ENCODE data around the gene BTBD10. TPM values are rescaled to one million over a fixed set of nuclear protein-coding genes. Genes with fewer than 3 reads are reported as not detected.

Gene BTBD10
- 91.3 TPM for total RNA-seq

DNA sequence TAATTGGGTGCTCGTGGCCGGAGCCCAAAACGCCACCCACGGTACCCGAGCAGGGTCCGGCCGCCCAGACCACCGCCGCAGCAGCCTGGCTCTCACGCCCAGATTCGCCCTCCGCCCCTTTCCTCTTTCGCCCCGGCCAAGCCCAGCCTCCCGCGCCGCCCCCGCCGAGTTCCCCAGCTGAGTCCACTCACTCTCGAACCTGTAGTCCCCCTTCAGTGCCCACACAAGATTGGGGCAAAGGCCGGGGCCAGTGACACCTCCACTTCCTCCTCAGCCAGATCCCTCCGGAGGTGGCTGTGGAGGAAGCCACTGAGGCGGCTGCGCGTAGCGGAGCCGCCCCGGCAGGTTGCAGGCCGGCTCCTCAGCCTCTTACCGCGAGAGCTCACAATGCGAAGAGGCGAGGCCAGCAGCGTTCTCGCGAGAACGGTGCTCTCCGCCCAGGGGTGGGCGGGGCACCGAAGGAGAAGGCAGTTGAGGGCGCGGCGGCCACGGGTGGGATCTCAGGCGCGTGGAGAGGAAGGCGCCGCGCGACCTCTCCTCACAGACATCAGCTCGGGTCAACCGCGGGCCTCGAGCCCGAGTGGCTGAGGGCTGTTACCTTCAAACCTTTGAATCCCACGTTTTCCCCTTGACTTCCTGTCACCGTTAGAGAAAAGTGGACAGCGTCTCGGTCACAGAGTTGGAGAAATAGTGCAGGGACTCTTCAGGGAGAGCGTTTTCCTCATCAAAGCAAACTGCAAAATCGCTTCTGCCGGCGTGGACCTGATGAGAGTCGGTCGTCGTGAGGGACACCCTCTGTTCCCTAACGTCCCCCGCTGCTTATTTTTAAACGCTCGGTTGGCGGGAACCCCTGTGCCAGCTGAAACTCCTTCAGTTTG is at the start of gene BTBD10:
Gene BTBD10 (minus strand): TSS at position 322 of the 878 bp plus-strand sequence. CDS start 18,098 bp downstream, outside the sequence.
- H3K27ac ChIP-seq (ENCODE audit: low read depth, low read length), result peak within 1 kb of the TSS; percentile 82
- H3K9ac ChIP-seq (ENCODE audit: low read depth in 1 of 3, low read length in 3 of 3), result peak within 1 kb of the TSS; percentile 86 to 90 (median 90)
- no peaks in the 10 kb centered on the region for H3K9me3 ChIP-seq (ENCODE audit: control insufficient read depth in 3 of 3, low read length in 3 of 3)
- no peaks in the 10 kb centered on the region for H3K36me3 ChIP-seq (ENCODE audit: control insufficient read depth in 3 of 3, insufficient read depth in 3 of 3, low read length in 3 of 3)
- no peaks in the 10 kb centered on the region for H3K27me3 ChIP-seq (ENCODE audit: control insufficient read depth in 3 of 3, insufficient read depth in 3 of 3, low read length in 3 of 3)
- peaks cover 10 to 14% (median 12%) of the 10 kb centered on the region in 3 donors for H3K4me1 ChIP-seq (ENCODE audit: control insufficient read depth in 3 of 3, insufficient read depth in 3 of 3, low read length in 3 of 3)
- H3K4me3 ChIP-seq (ENCODE audit: low read length in 3 of 3), result peak within 1 kb of the TSS; percentile 90 to 98 (median 93)

GRCh38 chr11:13503393-13503792 is 40.4 kb upstream of the BTBD10 start:
- Histone ChIP-seq H3K36me3 (ENCODE audit: control insufficient read depth in 3 of 3, insufficient read depth in 3 of 3, low read length in 3 of 3) (no peaks in the 10 kb centered on the region), H3K9me3 (ENCODE audit: control insufficient read depth in 3 of 3, low read length in 3 of 3) (no peaks in the 10 kb centered on the region), H3K9ac (ENCODE audit: low read depth in 1 of 3, low read length in 3 of 3) (no peak overlapping the region), H3K27ac (ENCODE audit: low read depth, low read length) (no peak overlapping the region), H3K27me3 (ENCODE audit: control insufficient read depth in 3 of 3, insufficient read depth in 3 of 3, low read length in 3 of 3) (no peaks in the 10 kb centered on the region), H3K4me1 (ENCODE audit: control insufficient read depth in 3 of 3, insufficient read depth in 3 of 3, low read length in 3 of 3) (no peaks in the 10 kb centered on the region), H3K4me3 (ENCODE audit: low read length in 3 of 3) (no peak overlapping the region)

DNA sequence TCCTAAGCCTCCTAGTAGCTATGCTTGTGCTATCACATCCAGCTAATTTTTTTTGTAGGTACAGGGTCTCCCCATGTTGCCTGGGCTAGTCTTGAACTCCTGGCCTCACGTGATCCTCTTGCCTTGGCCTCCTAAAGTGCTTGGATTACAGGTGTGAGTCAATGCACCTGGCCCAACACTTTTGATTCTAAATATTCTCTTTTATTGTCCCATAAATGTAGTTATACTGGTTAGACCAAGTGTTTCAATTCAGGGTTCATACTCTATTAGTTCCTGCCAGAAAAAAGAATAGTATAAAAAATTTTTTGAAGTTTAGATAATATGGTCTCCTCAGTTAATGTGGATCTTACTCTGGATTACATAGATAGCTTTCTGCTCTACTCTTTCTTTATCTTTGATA is 39.5 kb upstream of the BTBD10 start:
- H3K9ac ChIP-seq (ENCODE audit: low read depth in 1 of 3, low read length in 3 of 3), result no peak overlapping the region
- no peaks in the 10 kb centered on the region for H3K27me3 ChIP-seq (ENCODE audit: control insufficient read depth in 3 of 3, insufficient read depth in 3 of 3, low read length in 3 of 3)
- no peaks in the 10 kb centered on the region for H3K9me3 ChIP-seq (ENCODE audit: control insufficient read depth in 3 of 3, low read length in 3 of 3)
- no peaks in the 10 kb centered on the region for H3K4me1 ChIP-seq (ENCODE audit: control insufficient read depth in 3 of 3, insufficient read depth in 3 of 3, low read length in 3 of 3)
- no peaks in the 10 kb centered on the region for H3K36me3 ChIP-seq (ENCODE audit: control insufficient read depth in 3 of 3, insufficient read depth in 3 of 3, low read length in 3 of 3)
- no peak overlapping the region for H3K27ac ChIP-seq (ENCODE audit: low read depth, low read length)
- H3K4me3 ChIP-seq (ENCODE audit: low read length in 3 of 3), result no peak overlapping the region

DNA sequence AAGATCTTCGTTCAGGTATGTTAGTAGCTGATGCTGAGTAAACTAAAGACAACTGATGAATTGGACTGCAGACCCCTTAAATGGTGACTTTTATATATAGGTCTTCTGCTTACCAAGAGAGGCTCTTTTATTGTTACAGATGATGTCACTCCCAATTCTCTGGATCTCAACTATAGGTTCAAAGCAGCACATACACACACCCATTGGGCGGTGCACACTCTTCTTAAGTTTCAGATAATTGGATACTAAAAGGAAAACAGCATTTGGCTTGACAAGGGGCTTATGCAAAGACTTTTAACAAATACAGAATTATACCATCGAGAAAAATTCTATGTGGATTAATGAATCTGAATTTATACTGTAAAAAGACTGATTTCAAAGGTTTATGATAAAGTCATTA is 32.9 kb upstream of the BTBD10 start, which contains the start of gene PTH:
Gene PTH (minus strand): TSS at position 69 of the 400 bp plus-strand sequence. CDS start 3,142 bp downstream, outside the sequence.
- Histone ChIP-seq H3K27me3 (ENCODE audit: control insufficient read depth in 3 of 3, insufficient read depth in 3 of 3, low read length in 3 of 3) (no peaks in the 10 kb centered on the region), H3K4me1 (ENCODE audit: control insufficient read depth in 3 of 3, insufficient read depth in 3 of 3, low read length in 3 of 3) (no peaks in the 10 kb centered on the region), H3K4me3 (ENCODE audit: low read length in 3 of 3) (no peak within 1 kb of the TSS), H3K9ac (ENCODE audit: low read depth in 1 of 3, low read length in 3 of 3) (no peak within 1 kb of the TSS), H3K9me3 (ENCODE audit: control insufficient read depth in 3 of 3, low read length in 3 of 3) (no peaks in the 10 kb centered on the region), H3K27ac (ENCODE audit: low read depth, low read length) (no peak within 1 kb of the TSS), H3K36me3 (ENCODE audit: control insufficient read depth in 3 of 3, insufficient read depth in 3 of 3, low read length in 3 of 3) (no peaks in the 10 kb centered on the region)

DNA sequence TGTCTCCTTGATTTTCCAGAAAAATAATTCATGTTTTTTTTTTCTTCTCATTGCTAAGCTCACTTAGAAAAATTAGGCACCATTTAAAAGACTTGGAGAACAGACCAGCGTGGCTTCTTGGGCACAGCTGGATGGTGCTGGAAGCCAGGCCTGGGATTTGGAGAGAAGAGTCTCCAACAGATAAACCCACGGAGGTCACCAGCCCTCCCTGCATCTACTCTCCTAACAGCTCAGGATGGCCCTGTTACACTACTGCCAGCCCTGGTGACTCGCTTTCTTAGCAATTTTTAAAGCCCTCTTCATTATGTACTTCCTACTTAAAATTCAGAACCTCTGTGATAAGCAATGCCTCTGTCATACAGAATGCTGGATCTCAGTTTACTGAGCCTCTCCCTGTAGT is 31.0 kb upstream of the BTBD10 start:
- no peak overlapping the region for H3K9ac ChIP-seq (ENCODE audit: low read depth in 1 of 3, low read length in 3 of 3)
- H3K4me3 ChIP-seq (ENCODE audit: low read length in 3 of 3), result no peak overlapping the region
- no peaks in the 10 kb centered on the region for H3K4me1 ChIP-seq (ENCODE audit: control insufficient read depth in 3 of 3, insufficient read depth in 3 of 3, low read length in 3 of 3)
- no peaks in the 10 kb centered on the region for H3K36me3 ChIP-seq (ENCODE audit: control insufficient read depth in 3 of 3, insufficient read depth in 3 of 3, low read length in 3 of 3)
- no peak overlapping the region for H3K27ac ChIP-seq (ENCODE audit: low read depth, low read length)
- H3K27me3 ChIP-seq (ENCODE audit: control insufficient read depth in 3 of 3, insufficient read depth in 3 of 3, low read length in 3 of 3), result no peaks in the 10 kb centered on the region
- no peaks in the 10 kb centered on the region for H3K9me3 ChIP-seq (ENCODE audit: control insufficient read depth in 3 of 3, low read length in 3 of 3)

GRCh38 chr11:13487661-13488030 is 24.6 kb upstream of the BTBD10 start:
- Histone ChIP-seq H3K9me3 (ENCODE audit: control insufficient read depth in 3 of 3, low read length in 3 of 3) (peaks cover 0 to 2% (median 0%) of the 10 kb centered on the region in 3 donors), H3K4me3 (ENCODE audit: low read length in 3 of 3) (peak overlapping the region in 1 of 3 donors; percentile 7), H3K9ac (ENCODE audit: low read depth in 1 of 3, low read length in 3 of 3) (no peak overlapping the region), H3K36me3 (ENCODE audit: control insufficient read depth in 3 of 3, insufficient read depth in 3 of 3, low read length in 3 of 3) (no peaks in the 10 kb centered on the region), H3K27me3 (ENCODE audit: control insufficient read depth in 3 of 3, insufficient read depth in 3 of 3, low read length in 3 of 3) (no peaks in the 10 kb centered on the region), H3K4me1 (ENCODE audit: control insufficient read depth in 3 of 3, insufficient read depth in 3 of 3, low read length in 3 of 3) (no peaks in the 10 kb centered on the region), H3K27ac (ENCODE audit: low read depth, low read length) (no peak overlapping the region)

DNA sequence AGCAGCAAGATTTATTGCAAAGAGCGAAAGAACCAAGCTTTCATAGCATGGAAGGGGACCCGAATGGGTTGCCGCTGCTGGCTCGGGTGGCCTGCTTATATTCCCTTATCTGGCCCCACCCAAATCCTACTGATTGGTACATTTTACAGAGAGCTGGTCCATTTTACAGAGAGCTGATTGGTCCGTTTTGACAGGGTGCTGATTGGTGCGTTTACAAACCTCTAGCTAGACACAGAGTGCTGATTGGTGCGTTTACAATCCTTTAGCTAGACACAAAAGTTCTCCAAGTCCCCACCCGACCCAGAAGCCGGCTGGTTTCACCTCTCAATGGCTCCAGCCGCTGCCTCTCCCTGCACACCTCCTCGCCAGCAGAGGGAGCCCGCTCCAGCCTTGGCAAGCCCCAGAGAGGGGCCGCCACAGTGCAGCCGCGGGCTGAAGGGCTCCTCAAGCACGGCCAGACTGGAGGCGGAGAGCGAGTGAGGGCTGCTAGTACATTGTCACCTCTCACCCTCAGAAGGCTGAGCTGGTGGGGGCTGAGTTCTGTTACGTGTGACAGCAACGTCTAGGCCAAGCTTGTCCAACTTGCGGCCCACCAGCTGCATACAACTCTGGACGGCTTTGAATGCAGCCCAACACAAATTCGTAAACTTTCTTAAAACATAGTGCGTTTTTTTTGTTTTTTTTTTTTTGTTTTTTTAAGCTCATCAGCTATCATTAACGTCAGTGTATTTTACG is 24.1 kb upstream of the BTBD10 start:
- peaks cover 0 to 2% (median 0%) of the 10 kb centered on the region in 3 donors for H3K9me3 ChIP-seq (ENCODE audit: control insufficient read depth in 3 of 3, low read length in 3 of 3)
- no peaks in the 10 kb centered on the region for H3K36me3 ChIP-seq (ENCODE audit: control insufficient read depth in 3 of 3, insufficient read depth in 3 of 3, low read length in 3 of 3)
- peak overlapping the region in 2 of 3 donors; percentile 7 to 45 for H3K4me3 ChIP-seq (ENCODE audit: low read length in 3 of 3)
- no peak overlapping the region for H3K9ac ChIP-seq (ENCODE audit: low read depth in 1 of 3, low read length in 3 of 3)
- H3K27ac ChIP-seq (ENCODE audit: low read depth, low read length), result no peak overlapping the region
- H3K27me3 ChIP-seq (ENCODE audit: control insufficient read depth in 3 of 3, insufficient read depth in 3 of 3, low read length in 3 of 3), result no peaks in the 10 kb centered on the region
- H3K4me1 ChIP-seq (ENCODE audit: control insufficient read depth in 3 of 3, insufficient read depth in 3 of 3, low read length in 3 of 3), result no peaks in the 10 kb centered on the region

GRCh38 chr11:13480198-13480597 is 17.2 kb upstream of the BTBD10 start:
- H3K4me3 ChIP-seq (ENCODE audit: low read length in 3 of 3), result no peak overlapping the region

GRCh38 chr11:13479688-13480087 is 16.7 kb upstream of the BTBD10 start:
- Histone ChIP-seq H3K27ac (ENCODE audit: low read depth, low read length) (no peak overlapping the region), H3K4me3 (ENCODE audit: low read length in 3 of 3) (no peak overlapping the region), H3K27me3 (ENCODE audit: control insufficient read depth in 3 of 3, insufficient read depth in 3 of 3, low read length in 3 of 3) (no peaks in the 10 kb centered on the region), H3K36me3 (ENCODE audit: control insufficient read depth in 3 of 3, insufficient read depth in 3 of 3, low read length in 3 of 3) (no peaks in the 10 kb centered on the region), H3K9ac (ENCODE audit: low read depth in 1 of 3, low read length in 3 of 3) (no peak overlapping the region), H3K4me1 (ENCODE audit: control insufficient read depth in 3 of 3, insufficient read depth in 3 of 3, low read length in 3 of 3) (no peaks in the 10 kb centered on the region), H3K9me3 (ENCODE audit: control insufficient read depth in 3 of 3, low read length in 3 of 3) (no peaks in the 10 kb centered on the region)

More at GRCh38 chr11:13480198-13480597, 17.2 kb upstream of the BTBD10 start:
- no peaks in the 10 kb centered on the region for H3K27me3 ChIP-seq (ENCODE audit: control insufficient read depth in 3 of 3, insufficient read depth in 3 of 3, low read length in 3 of 3)
- no peaks in the 10 kb centered on the region for H3K36me3 ChIP-seq (ENCODE audit: control insufficient read depth in 3 of 3, insufficient read depth in 3 of 3, low read length in 3 of 3)
- peaks cover 0 to 2% (median 0%) of the 10 kb centered on the region in 3 donors for H3K9me3 ChIP-seq (ENCODE audit: control insufficient read depth in 3 of 3, low read length in 3 of 3)
- no peak overlapping the region for H3K9ac ChIP-seq (ENCODE audit: low read depth in 1 of 3, low read length in 3 of 3)
- no peak overlapping the region for H3K27ac ChIP-seq (ENCODE audit: low read depth, low read length)
- H3K4me1 ChIP-seq (ENCODE audit: control insufficient read depth in 3 of 3, insufficient read depth in 3 of 3, low read length in 3 of 3), result no peaks in the 10 kb centered on the region

GRCh38 chr11:13475091-13475490 is 12.1 kb upstream of the BTBD10 start:
- H3K27ac ChIP-seq (ENCODE audit: low read depth, low read length), result no peak overlapping the region
- H3K9ac ChIP-seq (ENCODE audit: low read depth in 1 of 3, low read length in 3 of 3), result no peak overlapping the region
- H3K4me1 ChIP-seq (ENCODE audit: control insufficient read depth in 3 of 3, insufficient read depth in 3 of 3, low read length in 3 of 3), result no peaks in the 10 kb centered on the region
- H3K4me3 ChIP-seq (ENCODE audit: low read length in 3 of 3), result no peak overlapping the region
- no peaks in the 10 kb centered on the region for H3K9me3 ChIP-seq (ENCODE audit: control insufficient read depth in 3 of 3, low read length in 3 of 3)
- H3K36me3 ChIP-seq (ENCODE audit: control insufficient read depth in 3 of 3, insufficient read depth in 3 of 3, low read length in 3 of 3), result no peaks in the 10 kb centered on the region
- no peaks in the 10 kb centered on the region for H3K27me3 ChIP-seq (ENCODE audit: control insufficient read depth in 3 of 3, insufficient read depth in 3 of 3, low read length in 3 of 3)

Data from skeletal muscle tissue (tissue), 4 donors.